CD4-positive, alpha-beta T cell treated with Interferon gamma for 1 hour (primary cell): ENCODE results near the gene ETS1.

Source experiments
- DNase-seq: peaks from one replicate; pipeline ENCODE4 v3.0.0-alpha.2; 2020

Gene ETS1

GRCh38 chr11:128498721-128499245 lies 88.6 kb downstream of the ETS1 start:
- no peak for DNase-seq

DNA sequence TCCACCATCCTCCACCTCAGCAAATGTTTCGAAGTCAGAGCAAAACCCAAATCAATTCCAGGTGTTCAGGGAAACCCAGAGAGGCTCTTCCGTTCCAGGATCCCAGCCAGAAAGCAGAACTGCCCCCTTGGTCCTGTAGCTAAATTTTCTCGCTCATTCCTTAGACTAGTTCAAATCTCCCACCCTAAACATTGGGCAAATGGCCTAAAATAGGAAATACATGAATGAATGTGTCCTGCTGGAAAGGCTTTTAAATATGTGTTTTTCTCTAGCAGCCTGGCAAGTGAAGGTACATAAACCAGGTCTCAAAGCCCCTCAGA lies 89.6 kb downstream of the ETS1 start:
- no peak for DNase-seq

GRCh38 chr11:128497061-128497775 lies 90.1 kb downstream of the ETS1 start:
- DNase-seq: no peak

DNA sequence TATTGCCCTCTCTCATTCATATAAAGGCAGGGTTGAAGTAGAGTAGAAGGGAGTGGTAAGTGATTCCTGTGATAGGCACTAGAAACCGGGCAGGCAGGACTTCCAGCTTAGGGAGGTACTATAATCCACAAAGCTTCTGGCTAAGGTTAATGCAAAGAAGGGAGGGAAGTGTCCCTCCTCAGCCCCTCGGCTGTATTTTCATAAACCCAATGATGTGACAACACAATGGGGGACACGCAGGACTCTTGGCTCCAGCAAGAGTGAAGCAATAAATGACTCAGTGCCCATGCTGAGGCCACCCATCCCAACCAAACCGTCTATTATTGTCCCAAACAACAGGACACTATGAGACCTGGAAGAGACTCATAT lies 90.7 kb downstream of the ETS1 start:
- no peak for DNase-seq

DNA sequence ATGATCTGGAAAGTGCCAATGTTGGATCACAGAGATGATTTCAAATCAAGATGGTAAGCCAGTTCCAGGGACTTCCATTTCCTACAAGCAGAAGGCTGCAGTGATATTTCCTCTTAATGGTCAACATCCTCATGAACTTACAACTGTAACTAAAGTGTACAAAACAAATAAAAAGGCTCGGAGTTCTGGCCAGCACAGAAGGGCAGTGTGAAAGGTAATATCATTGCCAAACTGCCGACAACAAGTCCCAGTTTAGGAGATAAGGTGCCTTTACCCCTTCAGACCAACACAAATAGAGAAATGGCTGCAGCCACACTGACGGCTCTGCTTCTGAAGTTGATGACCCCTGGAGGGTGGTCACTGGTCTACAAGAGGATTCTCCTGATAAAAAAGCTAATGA lies 91.1 kb downstream of the ETS1 start:
- DNase-seq: no peak

DNA sequence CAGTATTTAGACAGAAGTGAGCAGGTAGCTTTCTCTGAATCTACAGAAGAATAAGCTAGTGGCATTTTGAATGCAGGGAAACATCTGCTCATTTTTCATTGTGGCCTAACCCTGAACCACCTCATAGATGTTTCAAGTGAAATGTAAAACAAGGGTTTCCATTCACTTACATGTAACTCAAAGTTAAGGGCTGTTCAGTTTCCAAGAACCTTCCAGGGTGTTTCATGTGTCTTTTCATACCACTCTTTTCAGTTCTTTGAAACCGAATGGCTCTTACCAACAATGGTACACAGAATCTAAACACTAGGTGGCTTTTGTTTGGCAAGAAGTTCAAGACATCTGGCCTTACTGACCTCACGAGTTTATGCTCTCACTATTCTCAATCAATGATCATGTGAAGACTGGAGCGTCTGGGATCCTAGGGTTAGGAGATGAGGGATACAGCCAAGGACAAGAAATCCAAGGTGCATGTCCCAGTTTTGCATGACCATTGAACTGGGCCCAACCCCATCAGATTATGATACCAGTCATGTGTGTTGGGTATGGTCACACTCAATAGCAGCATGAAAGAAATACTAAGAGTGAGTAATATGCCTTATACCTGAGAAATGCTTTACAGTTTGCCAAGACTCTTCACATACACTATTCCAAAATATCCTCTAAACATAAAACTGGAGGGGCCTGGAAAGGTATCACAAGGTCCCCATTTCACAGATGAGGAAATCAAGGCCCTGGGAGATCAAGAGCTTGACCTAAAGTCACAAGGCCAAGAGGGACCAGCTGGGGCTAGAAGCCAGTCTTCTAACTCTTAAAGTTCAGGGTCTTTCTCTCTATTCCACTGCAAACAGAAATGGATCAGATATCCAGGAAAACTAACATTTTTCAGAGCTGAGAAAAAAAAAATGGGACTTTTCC lies 92.7 kb downstream of the ETS1 start:
- DNase-seq: no peak

- DNase-seq: no peak
These were observed 93.8 kb downstream of the ETS1 start for GRCh38 chr11:128493570-128493965.

DNA sequence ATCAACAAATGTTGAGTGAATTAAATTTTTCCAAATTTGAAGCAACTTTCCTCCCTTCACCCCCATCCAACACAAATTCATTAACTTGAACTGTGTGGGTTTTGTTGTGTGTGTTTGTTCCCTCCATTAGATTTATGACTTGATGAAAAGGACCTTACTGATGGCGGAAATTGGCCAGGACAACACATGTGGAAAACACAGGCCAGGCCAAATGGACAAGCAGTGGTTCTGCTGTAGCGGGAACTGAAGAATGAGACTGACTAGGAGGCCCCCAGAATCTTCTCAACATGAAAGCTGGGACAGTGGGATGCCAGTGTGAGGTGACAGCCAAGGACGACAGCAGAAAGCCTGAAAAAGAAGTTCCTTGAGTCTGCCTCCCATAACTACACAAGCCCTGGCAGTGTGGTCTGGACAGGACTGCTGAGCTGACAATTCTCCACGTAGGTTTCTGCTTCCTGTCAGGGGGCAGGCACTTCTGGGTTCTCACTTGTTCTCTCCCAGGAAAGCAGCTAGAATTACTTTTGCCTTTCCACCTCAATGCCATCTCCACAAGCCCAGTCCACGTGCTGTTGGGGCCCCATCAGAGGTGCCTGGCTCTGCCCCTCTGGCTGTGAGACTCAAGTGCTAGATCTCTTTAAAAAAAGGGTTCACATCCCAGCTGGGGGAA lies 94.3 kb downstream of the ETS1 start:
- DNase-seq: peak; percentile 27

- DNase-seq: no peak
These were observed 94.9 kb downstream of the ETS1 start for GRCh38 chr11:128492461-128492860.

GRCh38 chr11:128491195-128491936 lies 96.0 kb downstream of the ETS1 start:
- no peak for DNase-seq

DNA sequence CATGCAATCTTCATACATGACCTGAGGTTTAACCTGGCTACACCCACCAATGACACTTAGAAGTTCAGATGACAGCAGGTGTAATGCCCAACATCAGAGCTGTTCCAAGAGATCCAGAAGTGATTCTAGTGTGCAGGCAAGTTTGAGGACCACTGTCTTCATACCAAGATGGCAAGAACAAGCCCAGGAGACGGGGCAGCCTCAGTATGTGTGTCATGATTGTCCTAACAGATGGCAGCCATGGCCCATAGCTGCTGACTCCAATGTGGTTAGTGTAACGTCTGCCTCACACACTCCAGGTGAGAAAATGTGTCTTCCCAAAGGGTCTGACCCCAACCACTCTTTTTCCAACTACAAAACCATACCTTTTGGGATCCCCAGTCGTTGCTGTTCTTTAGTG lies 97.3 kb downstream of the ETS1 start:
- DNase-seq: no peak

GRCh38 chr11:128488471-128488870 lies 98.9 kb downstream of the ETS1 start:
- no peak for DNase-seq

GRCh38 chr11:128487978-128488377 lies 99.4 kb downstream of the ETS1 start:
- no peak for DNase-seq

- no peak for DNase-seq
These were observed 103.2 kb downstream of the ETS1 start for GRCh38 chr11:128484172-128484571.

DNA sequence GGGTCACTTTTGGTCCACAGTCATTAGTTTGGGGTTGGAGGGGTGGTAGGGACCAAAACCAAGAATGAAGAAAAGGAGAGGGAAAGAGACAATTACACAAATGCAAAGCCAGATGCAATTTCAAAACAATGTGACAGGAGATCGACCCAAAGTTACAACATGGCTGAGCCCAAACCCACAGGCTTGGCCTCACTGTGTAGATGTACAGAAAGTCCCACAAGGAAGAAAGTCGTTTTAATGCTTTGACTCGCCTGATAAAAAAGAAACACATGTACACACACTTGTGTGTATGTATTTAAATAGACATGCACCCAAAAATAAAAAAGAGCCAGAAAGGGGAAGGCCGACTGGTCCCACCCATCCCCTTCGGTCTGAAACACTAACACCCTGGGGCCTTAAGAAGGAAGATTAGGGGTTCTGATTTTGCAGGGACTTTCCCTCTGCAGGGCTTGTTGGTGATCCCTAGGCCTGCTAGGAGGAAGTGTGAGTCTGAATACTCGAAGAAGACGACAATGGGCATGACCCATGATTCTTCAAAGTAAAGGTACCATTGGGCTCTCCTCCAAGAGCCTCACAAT lies 104.1 kb downstream of the ETS1 start:
- DNase-seq: peak; percentile 67

- peak; percentile 52 for DNase-seq
These were observed 104.7 kb downstream of the ETS1 start for GRCh38 chr11:128482512-128483191.

DNA sequence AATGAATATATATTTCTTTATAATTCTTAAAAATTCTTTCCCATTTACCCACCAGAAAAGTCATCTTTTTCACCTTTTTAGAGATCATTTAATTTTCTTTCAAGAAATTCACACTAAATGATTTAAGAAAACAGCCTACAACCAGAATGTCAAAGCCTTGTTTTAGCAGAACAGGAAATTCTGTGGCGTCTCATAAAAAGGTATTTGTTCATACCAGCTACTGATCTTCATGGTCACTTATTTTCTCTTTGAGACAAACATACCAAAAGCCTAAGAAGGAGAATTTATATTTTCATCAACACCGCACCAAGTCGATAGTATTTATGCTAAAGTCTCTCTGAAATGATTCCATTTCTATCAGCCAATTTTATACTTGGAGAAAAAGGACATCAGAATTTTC lies 105.3 kb downstream of the ETS1 start:
- no peak for DNase-seq

DNA sequence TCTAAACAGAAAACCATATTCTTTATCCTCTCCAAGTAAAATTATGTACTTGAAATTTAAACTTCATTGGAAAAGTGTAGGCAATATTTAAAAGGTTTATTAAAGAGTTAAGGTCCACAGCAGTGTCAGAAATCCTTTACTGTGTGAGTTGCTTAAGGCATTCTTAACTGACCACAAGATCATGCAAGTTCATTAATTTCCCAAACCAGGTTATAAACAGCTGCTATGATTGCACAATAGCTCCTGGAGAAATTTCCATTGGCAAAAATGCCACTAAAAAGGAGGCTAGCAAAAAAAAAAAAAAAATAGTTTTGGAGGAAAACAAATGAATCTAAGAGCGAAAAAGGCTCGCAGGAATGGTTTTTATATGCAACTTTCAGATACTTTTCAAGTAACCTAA lies 106.2 kb downstream of the ETS1 start:
- no peak for DNase-seq

DNA sequence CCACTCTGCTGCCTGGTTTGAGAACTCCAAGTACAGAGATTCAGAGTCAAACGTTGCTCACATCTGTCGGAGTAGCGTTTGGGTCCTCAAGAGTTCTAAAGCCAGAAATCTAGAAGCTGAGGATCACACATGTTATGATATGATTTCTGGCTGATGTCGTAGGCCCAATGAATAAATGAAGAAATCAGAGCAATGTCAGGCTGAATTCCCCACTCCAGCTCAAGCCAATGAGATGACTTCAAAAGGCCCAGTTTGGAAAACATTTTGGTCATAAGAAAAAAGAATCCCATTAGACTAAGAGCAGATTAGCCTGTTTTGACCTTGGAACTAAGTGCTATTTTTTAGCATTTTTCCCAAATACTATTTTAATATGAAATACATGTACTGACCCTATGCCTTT lies 106.7 kb downstream of the ETS1 start:
- DNase-seq: no peak

DNA sequence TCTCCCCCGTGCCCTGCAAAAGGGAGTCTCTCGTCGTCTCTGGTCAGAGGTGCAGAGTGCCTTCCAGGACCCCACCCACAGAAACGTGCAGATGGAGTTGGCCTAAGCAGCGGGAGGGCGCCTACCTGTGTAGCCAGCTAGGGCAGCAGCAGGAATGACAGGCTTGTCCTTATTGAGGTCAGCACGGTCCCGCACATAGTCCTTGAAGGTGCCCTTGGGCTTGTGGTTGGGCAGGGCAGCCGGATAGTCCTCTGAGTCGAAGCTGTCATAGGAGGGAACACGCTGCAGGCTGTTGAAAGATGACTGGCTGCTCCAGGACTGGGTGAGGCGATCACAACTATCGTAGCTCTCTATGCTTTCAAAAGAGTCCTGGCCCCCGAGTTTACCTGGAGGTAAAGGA lies 107.3 kb downstream of the ETS1 start:
- DNase-seq: no peak

DNA sequence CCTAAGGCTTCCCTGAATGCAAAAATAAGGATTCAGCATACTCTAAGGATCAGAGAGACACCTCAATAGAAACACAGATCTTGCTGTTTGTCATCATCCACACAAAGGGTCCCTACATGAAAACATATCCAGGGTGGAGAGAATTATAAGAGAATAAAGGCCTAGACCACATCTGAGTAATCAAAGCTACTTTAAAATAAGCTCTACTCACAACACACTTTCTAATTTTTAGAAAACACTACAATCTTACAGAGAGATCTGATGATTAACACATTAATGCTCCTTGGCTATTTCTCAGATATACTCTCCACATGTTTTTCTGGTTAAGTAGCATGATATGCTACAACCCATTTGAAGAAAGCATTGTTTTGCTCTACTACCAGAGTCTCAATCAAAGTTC lies 108.2 kb downstream of the ETS1 start:
- DNase-seq: no peak

DNA sequence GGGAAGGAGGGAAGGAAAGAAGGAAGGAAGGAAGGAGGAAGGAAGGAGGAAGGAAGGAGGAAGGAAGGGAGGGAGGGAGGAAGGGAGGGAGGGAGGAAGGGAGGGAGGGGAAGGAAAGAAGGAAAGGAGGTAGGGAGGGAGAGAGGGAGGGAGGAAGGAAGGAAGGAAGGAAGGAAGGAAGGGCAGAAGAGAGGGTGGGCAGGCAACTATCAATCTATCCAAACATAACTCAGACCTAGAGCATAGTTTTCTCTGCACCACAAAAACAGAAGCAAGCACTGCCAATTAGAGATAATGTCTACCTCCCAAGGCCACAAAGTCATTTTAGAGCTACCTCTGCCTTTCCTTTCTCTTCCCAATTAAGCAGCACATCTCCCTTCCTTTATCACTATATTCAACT lies 109.1 kb downstream of the ETS1 start:
- DNase-seq: no peak
